DMS153 (cell line): ENCODE data around the gene EDEM1.
"Not testable (repeated sequence)": the region's sequence is repeated elsewhere in the genome, so short reads cannot be mapped to it uniquely, and the experiment has no call there.

Experiments used
- DNase-seq: peaks from one replicate; lab custom pipeline; 2025; lab: John Stamatoyannopoulos, UW

EDEM1 gene

DNA sequence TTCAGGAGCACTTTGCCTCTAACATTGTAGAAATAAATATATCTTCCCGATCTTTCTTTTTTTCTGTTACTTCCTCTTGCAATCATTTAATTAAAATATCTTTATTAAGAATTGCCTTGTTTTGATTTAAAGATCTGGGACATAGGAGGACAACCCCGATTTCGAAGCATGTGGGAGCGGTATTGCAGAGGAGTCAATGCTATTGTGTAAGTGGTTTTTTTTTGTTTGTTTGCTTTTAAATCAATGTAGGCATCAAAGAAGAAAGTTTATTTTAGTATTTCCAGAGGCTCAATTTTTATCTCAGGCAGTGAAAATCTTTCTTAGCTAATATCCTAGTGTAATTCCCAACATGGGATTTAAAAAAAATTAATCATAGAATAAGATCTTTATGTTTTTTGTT lies 15.5 kb upstream of the EDEM1 start:
- DNase-seq = no peak

DNA sequence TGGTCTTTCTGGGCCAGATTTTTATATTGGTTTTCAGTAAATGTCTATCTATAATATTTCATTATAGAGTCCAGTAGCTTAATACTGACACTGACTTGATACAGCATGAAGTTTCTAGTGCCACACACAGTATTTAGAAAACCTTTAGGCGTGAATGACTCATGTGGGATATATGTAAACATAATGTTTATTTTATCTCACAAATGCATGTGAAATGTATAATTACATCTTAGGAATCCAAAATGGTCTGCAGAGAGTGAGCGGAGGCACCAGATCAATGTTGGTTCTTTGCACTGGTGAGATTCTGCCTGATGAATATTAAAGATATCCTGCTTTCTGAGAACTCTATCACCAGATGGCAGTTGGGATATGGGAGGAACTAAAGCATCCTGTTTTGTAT lies 8.5 kb upstream of the EDEM1 start:
- not testable (repeated sequence) for DNase-seq

DNA sequence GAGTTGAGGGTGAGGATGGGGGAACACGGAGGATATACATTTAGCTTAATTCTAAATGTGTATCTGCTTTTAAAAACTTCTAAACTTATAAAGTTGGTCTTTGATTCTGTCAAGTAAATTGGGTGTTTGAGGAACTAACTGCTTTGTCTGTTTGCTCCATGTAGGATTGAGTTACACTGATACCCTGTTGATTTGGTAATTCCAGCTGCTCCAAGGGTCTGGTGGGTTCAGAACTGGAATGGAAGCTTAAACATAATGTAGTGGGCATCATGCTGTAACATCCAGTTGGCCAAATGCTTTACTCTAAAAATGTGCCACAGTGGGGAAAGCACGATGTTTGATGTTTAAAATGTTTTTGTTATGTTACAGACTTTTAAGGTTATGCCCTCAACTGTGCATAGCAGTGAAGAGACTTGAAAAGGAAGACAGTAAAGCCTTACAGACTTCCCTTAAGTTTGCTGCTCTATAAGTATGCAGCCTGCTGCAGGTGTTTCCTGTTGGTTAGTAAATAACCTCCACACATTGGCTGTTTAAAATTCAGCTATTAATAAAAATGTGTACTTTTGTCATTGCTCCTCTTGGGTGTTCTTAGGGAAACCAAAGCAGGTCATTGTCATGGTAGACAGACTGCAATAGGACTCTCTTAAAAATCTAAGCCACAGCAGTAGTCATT lies 5.9 kb upstream of the EDEM1 start:
- DNase-seq = no peak

DNA sequence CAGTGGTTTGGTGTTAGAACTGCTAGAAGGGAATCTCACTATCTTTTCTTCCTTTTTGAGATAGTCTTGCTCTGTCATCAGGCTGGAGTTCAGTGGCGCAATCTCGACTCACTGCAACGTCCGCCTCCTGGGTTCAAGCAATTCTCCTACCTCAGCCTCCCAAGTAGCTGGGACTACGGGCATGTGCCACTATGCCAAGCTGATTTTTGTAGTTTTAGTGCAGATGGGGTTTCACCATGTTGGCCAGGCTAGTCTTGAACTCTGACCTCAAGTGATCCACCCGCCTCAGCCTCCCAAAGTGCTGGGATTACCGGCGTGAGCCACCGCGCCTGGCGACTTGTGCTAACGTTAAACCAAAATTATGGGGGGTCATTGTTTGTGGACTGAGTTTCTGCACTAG lies 3.8 kb upstream of the EDEM1 start:
- DNase-seq = not testable (repeated sequence)

DNA sequence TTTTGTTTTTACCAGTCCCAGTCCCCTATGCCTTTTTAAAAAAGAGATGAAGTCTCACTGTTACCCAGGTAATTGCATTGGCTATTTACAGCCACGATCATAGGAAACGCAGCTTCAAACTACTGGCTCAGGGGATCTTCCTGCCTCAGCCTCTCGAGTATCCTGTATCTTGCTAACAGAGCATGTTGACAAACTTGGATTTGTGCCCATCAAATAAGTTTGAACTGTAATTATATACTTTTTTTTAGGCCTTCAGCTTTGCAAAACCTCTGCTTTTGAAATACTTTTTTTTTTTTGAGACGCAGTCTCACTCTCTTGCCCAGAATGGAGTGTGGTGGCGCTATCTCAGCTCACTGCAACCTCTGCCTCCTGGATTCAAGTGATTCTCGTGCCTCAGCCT lies 3.0 kb upstream of the EDEM1 start:
- no peak for DNase-seq

DNA sequence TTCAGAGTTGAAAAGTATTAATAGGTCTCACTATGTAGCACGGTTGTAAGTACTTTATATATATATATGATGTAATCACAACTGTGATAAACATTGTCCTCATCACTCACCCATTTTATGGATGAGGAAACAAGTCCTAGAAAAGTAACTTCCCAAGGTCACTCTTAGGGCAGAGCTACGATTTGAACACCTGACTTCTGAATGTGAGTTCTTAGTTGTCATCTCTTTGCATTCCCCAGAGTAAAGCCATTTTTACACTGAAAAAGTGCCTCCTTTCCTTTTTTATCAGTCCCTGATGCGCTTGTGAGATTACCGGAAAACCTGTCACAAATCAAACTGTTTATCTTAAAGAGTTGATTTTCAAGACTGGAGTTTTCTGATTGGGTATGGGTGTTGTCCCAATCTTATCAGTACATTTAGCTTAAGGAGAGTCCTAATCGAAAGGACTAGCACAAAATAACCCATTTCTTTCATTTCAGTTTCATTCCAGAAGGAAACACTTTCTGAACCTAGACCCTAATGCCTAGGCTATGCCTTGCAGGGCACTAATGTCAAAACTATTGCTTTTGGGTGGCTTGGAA lies 2.3 kb upstream of the EDEM1 start:
- DNase-seq = no peak

DNA sequence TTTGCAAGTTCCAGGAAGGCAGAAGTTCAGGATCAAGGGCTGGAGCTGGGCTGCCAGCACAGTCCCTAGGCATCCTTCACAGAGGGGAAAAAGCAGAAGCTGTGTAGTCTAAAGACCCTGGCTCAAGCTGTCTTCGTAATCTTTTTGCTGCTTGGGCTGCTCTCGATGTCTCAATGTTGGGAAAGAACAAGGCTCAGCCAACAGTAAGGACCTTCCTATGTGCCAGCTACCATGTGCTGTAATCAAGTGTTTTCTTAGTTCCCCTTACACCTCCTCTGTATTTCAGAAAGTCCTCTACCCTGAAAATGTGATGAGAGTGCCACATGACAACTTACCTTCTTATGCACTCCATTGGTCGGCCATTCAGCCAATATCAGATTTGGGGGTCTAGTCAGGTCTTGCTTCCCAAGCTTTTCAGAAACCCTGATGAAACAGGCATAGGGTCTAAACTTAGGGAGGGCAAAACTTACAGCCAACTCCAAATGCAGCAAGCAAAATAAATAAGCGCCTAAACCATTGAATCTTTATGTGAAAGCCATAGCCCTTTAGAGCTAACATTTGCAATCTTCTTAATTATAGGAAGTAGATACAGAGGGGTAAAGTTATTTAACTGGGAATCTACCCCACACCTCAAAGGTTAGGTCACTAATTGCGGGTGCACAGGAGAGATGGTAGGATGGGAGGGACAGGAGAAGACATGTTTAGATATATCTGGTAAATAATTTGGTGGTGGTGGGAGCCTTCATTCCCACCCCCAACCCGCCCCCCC lies 1.2 kb upstream of the EDEM1 start:
- no peak for DNase-seq

DNA sequence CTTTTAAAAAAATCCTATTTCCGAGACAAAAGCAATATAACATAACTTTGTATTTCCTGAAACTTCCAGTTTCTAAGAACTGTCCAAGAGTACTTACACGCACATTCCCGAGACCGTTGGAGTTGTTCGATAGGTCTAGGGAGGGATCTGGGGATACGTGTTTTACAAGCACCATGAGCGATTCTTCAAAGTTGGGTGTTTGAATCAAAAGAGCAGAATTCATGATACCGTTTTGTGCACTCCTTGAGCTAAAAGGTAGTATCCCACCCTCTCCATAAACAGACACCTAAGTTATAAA lies 700 bp upstream of the EDEM1 start:
- DNase-seq = no peak

DNA sequence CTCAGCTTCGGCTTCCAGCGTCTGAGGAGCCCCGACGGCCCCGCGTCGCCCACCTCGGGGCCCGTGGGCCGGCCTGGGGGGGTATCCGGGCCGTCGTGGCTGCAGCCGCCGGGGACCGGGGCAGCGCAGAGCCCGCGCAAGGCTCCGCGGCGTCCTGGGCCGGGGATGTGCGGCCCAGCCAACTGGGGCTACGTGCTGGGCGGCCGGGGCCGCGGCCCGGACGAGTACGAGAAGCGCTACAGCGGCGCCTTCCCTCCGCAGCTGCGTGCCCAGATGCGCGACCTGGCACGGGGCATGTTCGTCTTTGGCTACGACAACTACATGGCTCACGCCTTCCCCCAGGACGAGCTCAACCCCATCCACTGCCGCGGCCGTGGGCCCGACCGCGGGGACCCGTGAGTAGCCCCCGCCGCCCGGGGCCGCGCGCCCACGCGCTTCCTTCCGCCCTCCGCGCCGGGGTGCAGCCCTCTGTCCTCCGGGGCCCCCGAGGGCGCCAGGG lies 462 bp downstream of the EDEM1 start:
- DNase-seq = no peak

DNA sequence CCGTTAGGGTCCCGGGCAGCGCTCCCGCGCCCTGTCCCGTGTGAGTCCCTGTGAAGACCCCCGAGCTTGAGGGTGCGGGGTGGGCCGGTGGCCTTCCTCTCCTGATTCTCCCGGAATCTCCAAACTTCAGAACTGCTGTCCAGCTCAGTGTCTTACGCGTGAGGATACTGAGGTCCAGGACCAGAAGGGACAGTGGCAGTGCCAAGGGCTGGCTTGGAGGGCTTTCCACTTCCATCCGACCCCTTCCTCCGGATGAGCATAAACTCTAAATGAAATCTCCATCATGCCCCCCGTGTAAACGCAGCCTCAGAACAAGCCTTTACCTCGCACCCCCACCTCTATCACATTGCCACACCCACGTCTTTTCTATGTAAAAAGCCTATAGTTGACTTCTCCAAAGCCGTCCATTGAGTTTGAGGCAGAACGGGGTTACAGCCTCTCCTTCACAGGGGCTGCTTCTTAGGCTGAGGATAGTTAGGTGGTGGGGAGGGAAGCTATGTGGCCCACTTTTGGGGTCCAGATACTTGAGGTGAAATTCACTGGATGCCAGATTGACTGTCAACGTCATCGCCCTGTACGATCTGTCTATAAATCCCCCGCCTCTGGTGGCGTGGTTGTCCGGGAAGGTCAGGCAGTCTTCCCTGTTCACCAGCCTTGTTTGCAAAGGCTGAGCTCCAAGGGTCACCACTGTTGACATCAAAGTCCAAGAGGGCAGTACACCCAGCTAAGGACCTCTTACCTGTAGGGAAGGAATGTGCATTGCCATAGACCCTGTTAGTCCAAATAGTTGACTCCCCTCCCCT lies 1.1 kb downstream of the EDEM1 start:
- no peak for DNase-seq

DNA sequence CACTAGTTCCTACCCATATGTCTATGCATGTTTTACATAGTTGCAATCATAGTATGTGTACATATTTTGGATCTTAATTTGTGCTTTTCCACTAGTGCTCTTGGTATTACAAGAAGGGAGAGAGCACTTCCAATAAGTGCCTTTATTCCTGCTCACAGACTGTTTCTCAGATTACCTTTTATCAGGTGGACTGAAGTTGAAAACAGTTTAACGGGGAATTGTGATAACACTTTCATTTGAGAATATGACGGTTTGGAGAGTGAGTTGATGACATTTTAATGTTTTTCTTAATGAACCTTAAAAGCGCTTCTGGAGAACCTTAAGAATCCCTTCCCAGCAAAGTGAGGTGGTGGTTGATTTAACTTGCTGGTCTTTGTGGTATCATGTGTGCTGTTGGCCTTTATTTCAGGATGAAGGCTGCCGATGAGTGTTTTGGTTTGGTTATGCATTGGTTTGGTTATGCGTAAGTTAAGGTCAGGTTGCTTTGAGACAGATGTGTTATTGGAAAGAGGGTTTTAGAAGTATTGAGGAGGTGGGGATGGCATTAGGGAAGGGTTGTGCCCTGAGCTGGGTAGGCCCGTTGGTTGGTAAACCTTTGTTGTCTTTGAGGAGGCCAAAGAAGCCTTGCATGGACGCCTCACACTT lies 2.8 kb downstream of the EDEM1 start:
- no peak for DNase-seq

DNA sequence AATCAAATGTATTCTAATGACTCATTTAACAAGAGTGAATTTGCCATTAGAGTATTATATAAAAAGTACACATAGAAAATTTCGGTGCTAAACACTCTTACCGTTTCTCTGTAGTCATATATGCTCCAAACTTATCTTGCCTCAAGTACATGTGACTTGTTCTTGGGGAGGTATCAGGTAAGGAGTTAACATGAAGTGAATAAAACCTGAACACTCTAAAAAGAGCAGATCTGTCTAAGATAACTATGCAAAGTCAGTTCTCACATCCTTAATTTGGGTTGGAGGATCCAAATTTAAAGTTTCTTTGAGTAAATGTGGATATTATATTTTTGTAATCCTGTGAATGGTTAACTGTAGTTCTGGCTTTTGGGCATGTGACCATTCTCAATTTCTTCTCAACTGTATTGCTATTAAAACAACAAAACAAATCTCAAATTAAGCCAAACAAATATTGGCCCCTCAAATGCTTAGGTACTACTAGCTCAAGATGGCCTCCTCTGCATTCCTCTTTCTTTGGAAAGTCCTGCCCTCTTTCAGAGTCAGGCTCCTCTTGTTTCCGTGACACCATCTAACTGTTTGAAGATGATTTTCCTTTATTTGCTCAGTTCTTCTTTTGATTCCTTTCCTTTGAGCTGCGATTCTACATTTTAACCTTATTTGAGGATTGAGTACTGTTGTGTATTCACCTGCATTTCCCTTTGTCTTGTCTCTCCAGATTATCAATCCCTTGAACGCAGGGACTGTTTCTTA lies 4.2 kb downstream of the EDEM1 start:
- DNase-seq = no peak

DNA sequence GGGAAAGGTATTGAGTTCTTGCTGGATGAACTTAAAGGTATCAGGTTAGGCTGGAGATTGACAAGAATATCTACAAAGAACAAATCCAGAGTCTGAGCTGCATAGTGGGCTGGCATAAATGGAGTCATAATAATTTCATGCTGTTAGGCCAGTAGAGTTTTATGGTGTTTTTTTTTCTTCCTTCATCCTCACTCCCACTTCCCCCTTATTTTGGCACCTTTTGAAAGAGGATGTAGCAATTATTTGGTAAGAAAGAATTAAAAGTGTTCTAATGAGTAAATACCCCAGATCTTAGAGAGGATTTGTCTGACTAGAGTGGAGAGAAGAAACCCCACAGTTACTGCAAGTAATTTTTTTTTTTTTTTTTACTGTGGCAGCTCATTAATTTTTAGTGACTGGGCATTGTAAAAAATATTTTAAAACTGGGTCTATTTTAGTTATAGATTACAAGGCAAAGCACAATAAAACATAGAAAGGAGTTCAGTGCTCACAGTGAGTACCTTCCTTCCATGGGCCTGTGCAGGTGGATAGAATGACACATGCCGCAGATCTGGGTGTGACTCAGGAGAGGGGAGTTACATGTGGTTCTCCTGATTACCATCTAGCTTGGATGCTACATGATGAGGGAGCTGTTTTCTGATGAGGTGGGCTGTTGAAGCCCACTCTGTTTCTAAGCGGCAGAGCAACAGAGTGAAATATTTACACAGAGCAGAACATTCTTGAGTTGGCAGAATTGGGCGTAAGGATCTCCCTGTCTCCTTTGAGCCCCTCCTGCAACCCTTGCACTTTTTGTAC lies 5.3 kb downstream of the EDEM1 start:
- no peak for DNase-seq

DNA sequence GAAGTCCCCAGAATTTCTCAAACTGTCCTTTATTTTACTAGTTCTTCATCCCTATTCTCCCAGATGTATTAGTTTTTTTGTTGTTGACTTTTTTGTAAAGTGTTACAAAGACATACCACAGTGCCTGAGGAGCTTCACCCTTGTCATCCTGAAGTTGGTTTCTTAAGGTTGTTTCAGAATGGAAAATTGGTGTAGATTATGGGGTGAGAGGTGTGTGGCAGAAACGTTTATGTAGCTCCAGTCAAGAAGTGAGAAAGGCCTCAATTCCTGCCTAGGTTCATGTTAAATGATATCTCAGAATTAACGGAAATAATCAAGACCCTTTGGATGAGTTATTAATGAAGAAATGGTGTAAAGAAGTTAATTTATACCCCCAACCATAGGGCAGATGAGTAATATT lies 6.8 kb downstream of the EDEM1 start:
- no peak for DNase-seq

DNA sequence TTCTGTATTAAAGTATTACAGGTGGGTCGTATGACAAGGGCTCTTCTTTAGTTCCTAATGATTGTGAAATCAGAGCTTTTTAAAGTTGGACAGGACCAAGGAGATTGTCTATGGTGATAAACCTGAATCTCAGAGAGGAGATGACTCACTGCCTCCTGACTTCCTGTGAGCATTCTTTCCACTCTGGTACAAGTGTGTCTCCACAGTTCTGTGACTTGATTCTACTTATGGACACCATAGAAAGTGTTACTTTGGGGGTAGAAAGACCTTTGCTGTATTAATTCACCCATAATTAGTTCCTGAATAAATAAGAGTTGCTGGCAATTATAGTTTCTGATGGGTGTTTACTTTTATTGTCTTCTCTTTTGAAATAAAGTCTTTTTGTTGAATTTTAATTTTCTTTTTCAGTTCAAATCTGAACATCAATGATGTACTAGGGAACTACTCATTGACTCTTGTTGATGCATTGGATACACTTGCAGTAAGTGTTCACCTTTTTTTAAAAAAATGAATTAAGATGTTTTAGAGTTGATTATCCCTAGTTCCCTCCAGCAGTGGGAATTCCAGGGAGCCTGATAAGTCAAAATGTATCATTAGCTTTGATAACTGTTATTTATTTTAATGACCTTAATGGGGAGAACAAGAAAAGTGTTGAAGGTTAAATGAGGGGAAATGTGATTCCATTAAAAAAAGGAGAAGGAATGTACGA lies 7.4 kb downstream of the EDEM1 start:
- no peak for DNase-seq

DNA sequence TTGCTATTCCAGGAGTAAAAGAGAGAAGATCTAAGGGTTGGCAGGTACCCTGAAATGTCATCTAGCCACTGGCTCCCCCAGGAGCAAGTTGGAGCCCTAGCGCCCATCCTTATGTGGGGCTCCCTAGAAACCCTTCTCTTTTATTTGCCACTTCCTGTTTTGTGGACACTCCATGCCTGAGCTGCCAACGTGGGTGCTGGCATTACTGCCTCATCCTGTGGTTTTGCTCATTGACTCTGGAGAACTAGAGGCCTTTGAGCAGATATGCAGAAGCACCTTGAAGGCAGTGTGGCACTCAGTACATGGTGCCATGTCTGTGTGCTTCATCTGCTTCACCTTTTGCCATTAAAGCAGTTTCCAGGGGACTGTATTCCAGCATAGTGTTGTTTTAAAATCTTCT lies 8.1 kb downstream of the EDEM1 start:
- no peak for DNase-seq

DNA sequence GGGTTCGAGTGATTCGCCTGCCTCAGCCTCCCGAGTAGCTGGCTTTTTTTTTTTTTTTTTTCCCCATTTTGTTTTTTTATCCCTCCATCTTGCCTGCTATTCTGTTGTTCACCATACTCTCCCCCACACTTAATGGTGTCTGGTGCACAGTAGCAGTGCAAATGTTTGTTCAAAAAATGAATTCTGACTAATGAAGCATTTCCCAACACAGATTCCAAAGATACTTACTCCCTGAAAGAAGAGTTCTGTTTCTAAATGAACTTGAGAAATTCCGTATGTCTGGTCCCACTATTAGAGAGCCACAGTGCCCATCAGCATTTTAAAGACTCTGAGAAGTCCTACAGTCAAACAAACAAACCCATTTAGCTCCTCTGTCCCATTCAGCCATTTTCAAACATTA lies 9.5 kb downstream of the EDEM1 start:
- DNase-seq = no peak

DNA sequence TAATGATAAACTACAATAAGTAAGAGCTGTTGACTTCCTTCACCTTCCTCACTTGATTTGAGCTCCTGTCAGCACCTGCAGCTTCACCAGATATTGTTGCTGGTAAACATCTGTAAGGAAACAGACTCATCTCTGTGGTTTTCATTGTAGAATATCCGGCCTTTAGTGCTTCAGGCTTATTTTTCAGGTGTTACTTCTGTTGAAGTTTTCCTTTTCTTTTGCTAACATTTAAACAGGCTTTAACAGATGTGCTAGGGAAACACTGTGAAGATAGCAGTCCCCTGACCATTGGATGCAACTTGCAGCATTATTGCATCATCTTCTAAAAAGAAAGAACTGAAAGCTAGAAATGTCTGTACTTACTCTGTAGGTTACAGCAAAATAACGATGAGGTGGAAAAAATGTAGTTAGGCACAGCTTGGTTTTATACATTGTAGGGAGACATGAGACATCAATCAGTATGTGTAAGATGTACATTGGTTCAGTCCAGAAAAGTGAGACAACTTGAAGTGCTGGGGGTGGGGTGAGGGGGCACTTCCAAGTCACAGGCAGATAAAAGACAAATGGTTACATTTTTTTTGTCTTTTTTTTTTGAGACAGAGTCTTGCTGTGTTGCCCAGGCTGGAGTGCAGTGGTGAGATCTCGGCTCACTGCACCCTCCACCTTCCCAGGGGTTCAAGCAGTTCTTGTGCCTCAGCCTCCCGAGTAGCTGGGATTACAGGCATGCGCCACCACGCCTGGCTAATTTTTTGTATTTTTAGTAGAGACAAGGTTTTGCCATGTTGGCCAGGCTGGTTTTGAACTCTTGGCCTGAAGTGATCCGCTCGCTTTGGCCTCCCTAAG lies 10.2 kb downstream of the EDEM1 start:
- DNase-seq = no peak

DNA sequence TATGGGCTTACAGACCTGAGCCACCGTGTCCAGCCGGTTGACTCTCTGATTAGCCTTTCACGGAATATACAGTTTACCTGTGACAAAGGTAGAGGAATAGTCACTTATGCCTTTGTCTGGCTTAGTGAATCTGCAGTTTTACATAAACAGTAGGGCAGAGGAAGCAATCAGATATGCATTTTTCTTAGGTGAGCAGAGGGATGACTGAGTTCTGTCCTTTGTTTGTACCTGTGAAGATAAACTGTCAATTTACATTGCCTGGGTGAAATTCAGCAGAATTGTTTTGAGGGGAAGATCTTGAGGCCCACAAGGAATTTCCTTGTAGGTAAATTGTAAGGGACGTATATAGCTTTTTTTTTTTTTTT lies 10.8 kb downstream of the EDEM1 start:
- no peak for DNase-seq
